Esophagus mucosa (tissue), 1 donor: ENCODE measurements around the gene TIPARP. TPM values are rescaled to one million over a fixed set of nuclear protein-coding genes. Genes with fewer than 3 reads are reported as not detected.
A peak's percentile ranks its signal among the peaks of the same experiment; 100 is the strongest.
"Not testable (repeated sequence)": the region's sequence is repeated elsewhere in the genome, so short reads cannot be mapped to it uniquely, and the experiment has no call there.

ENCODE experiments used
- ATAC-seq: fragments of 200-7000 bp; cut with Tn5 transposase; one replicate; pipeline ENCODE4 v1.9.1; 2020
- total RNA-seq: library from RNA; stranded (reverse); gene quantifications from one replicate; pipeline ENCODE4 v1.2.4, GENCODE V29; 2023
- donor health status: DM: yes; HTN: yes; CAD: no.

The TIPARP gene
- total RNA-seq, 1 donor from 2014 or later = 34.4 TPM

DNA sequence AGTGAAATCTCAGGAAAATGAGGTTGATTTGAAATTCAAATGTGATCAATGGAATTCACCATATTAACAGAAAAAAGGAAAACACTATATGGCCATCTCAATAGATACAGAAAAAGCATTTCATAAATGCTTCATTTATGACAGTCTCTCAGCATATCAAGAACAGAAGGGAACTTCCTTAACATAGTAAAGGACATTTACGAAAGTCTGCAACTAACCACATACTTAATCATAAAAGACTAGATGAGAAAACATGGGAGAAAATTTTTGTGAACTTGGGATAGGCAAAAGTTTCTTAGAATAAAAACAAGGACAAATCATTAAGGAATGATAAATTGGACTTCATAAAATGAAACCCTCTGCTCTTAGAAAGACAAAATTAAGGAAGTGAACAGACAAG, 24.7 kb upstream of the TIPARP start:
- no peak for ATAC-seq

- ATAC-seq = not testable (repeated sequence)
Measured at GRCh38 chr3:156652661-156653060, 21.7 kb upstream of the TIPARP start.

- no peak for ATAC-seq
Measured at GRCh38 chr3:156654834-156655233, 19.6 kb upstream of the TIPARP start.

DNA sequence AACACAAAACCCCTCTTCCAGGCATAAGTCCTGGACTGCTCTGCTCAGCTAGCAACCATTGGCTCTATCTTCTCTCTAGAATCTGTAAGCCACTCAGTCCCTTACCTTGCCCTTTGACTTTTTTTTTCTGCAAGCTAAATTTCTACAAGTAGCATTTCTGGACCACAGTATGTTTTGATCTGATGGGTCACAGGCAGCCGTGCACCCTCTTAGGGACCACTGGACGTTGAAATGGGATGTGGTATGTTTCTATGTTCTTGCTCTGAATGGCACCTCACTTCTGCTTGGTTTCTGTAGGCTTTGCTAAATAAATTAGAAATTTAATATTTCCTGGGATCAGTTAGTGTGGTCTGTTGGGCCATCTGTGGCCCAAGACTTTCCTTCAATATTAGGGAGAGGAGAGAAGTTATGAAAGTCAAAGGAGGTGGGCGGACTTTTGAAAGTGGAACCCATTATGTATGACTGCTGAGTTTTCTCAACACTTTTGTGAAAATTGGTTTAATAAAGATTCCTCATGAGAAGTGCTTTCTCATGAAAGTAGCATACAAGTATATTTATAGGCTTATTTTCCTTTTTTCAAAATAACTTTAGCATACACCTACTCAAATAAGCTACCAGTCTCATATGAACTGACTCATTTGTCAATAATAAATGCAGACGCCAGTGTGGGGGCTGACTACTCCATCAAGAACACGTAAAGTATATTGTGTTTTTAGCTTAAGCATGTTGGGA, 18.4 kb upstream of the TIPARP start:
- ATAC-seq = no peak

DNA sequence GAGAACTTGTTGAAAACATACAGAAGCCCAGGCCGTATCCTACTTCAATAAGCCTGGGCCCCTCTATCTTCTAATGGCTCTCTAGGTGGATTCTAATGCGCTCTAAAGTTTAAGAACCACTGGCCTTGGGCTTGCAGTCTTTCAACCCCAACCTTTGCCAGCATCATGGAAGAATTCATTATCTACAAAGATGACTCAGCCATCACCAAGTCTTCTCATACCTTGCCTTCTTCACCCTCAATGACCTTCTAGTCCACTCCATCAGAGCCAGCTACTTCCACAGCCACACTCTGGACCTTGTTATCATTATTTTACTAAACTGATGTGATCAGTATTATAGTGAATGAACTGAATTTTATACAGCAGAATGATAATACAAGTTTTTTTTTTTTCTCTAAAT, 16.9 kb upstream of the TIPARP start:
- ATAC-seq = no peak

GRCh38 chr3:156657862-156658731, 16.3 kb upstream of the TIPARP start:
- ATAC-seq = no peak

DNA sequence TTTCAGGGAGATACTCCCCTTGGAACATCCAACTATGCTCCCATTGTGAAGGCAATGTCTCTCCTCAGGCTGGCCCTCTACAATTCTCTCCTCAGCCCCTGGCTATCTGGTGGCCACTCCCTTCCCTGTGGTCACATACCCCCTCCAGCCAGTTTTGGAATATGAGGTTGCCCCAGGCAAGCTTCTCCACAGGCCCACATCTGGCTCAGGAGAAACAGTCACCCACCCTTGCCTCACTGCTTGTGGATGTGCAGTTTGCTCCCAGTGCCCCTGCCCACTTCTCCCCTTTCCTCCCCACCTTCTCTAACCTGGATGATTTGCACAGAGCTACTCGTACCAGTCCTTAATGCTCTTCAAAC, 15.7 kb upstream of the TIPARP start:
- no peak for ATAC-seq

- no peak for ATAC-seq
Measured at GRCh38 chr3:156659260-156659659, 15.1 kb upstream of the TIPARP start.

GRCh38 chr3:156661155-156661554, 13.2 kb upstream of the TIPARP start:
- ATAC-seq = no peak

DNA sequence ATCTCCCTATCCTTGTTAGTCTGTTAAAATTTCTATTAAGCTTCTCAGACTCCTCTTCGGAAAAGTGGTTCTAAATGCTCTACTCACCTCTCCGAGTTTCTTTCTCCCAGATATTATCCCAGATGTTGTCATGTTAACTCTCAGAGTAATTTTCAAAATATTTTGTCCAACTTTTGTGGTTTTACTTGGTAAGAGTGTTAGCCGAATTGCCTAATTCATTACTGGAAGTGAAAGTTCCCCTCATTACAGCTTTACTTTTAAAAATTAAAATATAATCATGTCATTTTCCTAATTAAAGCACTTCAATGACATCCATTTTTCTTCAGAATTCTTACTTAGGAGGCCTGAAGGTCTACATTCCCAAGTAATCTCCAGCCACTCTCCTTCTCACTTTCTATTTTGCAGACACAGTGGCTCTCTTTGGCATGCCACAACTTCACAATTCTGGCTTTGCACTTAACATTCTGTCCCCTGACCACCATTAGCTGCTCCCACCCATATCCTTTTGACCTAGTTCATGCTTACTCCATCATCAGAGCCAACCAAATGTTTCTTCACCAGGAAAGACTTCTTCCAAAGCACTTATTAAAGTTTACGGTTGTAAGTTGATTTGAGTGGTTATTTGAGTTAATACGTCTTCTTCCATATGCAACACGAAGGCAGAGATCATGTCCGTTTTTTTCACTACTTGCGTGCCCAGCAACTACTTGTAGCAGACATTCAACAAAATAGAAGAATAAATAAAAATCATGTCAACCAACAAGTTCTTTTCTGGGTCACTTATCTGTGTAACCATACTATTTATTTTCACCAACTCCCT, 10.2 kb upstream of the TIPARP start:
- ATAC-seq = no peak

GRCh38 chr3:156664831-156665178, 9.6 kb upstream of the TIPARP start:
- no peak for ATAC-seq

DNA sequence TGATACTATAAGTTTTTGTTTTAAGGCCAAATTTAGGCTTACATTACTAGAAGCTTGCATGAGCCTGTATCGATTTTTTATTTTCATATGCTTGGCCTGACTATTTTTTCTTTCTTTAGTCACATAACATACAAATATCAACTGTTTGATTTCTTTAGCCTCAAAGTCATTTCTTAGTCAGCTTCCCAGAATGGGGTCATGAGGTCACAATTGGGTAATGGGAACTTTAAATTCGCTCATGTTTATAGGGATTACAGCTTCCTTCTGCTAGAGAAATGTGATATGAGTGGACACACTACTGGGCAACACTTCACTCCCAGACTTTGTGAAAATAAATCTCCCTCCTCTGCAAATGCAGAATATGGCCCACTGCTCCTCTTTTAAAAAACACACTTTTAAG, 9.1 kb upstream of the TIPARP start:
- ATAC-seq = no peak

DNA sequence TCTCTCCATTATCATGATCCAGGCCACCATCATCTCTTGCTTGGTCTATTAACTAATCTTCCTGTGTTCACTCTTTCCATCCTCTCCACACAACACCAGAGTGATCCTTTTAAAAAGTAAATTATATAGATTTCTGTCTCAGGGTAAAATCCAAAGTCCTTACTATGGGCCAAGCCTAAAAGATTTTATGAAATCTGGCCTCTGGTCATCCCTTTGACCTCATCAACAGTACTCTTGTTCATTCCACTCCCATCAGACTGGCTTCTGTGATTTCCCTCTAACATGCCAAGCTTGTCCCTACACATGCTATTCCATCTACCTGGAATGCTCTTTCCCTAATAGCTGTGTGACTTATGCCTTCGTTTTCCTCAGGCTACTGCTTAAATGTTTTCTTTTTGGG, 8.3 kb upstream of the TIPARP start:
- no peak for ATAC-seq

DNA sequence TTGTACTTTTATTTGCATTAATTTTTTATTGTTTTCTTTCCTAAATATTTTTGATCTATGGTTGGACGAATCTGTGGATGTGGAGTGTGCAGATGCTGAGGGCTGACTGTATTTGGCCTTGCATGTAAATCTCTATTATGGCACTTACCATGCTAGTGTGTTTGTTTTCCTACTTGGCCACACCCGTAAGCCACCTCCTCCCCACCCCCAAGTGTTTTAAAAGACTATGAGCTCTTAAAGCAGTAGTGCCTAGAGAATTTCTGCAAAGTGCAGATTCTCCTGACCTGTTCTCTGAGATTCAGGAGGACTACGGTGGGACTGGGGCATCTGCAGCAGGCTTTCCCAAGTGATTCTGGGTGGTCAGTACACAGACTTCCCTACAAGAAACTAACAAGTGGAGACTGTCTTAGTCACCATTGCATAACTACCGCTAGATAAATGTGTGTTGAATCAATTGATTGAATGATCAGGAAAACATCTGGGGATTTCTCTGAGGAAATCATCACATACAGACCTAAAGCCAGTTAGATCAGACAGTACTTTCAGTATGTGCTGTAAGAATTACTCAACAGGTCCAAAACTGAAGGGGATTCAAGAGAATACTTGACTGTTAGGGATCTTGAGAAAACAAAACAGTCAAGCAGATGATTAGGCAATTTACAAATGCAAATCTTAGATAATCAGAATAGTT, 6.2 kb upstream of the TIPARP start:
- ATAC-seq = no peak

DNA sequence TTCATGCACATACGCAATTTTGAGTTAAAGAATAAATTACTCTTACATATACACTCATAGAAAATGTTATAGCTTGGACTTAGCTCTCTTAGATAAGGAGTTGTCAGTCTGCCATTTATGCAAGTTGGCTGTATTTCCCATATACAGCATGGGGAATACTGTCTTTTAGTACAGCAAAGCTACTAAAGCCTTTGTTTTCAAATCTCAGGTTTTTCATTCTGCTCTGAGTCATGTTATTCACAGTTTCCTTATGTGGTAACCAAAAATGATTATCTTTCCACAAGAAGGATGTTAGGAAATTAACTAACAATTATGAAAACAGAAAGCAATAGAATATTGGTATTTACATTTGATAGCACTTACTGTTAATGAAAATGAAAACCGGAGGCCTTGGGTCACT, 4.3 kb upstream of the TIPARP start:
- no peak for ATAC-seq

- ATAC-seq = no peak
Measured at GRCh38 chr3:156670652-156671051, 3.7 kb upstream of the TIPARP start.

GRCh38 chr3:156673732-156674045, 701 bp upstream of the TIPARP start:
- no peak for ATAC-seq

GRCh38 chr3:156674911-156675829, 780 bp downstream of the TIPARP start:
- peak; percentile 38 for ATAC-seq

DNA sequence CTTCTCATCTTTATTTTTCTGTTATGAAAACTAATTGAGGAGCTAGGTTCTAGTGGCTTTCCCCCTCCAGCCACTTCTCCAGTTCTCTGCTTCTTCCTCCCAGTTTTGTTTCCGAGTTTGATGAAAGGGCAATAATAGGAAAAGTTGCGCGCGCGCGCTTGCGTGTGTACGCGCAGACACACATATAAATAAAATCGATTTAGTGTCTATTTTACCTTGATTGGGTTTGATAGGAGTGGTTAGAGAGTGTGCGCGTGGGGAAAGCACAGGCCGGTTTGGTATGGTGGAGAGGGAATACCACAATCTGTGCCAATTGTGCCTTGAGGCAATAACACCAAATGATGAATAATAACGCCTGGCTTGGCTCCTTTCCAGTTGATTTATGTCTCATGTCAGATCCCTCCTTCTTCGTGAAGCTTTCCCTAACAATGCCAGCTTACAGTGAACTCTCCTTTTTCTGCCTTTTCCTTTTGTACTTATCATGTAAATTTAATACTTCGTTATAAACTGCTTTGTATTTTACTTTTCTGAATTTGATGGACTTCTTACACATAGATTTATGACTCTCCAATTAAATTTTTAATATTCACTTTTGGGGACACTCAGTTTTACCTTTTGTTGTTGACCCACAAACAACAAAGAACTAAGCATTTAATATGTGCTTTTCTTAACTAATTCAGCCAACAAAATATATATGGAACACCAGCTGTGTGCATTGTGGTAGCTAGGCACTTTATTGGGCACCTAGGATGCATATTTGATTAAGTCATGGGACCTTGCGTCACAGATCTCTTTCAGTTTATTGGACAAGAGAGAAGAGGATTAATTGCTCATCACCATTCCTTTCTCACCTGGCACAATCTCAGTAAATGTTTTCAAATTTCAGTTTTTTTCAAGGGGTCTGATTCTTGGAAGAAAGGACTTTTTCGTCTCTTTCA, 1.7 kb downstream of the TIPARP start:
- peak; percentile 38 for ATAC-seq

DNA sequence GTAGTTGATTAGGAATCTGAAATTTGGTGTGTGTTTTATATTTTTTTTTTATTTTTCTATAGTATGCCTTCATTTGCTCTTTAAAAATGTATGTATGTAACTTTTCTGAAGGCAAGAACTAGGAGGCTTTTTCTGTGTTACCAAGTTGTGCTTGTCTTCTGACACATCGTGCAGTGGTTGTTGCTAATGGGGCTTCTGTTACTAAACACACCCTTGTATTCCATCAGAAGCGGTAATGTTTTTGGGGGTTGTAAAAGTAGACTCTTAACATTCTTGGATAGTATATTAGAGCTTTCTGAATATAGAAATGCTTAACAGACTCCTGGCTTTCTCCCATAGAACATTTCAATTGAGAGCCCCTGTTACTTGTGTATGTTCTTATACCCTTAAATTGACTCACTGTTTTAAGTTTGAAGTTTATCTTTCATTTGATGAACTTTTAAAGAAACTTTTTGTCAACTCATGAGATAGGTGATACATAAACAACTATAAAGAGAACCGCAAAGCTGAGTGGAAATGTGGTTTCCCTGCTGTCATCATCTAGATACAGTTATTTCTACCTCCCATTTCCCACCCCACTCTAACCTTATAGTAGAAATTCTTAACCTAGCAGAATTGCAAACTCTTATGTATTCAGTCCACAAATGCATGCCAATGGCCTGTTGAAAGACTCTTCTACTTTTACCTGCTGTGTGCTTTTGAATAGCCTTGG, 2.5 kb downstream of the TIPARP start:
- ATAC-seq = no peak
